Stomach (tissue), 9 donors: Measurements from ENCODE around the gene DDX46. TPM values are rescaled to one million over a fixed set of nuclear protein-coding genes. Genes with fewer than 3 reads are reported as not detected.
"Not testable (repeated sequence)": the region's sequence is repeated elsewhere in the genome, so short reads cannot be mapped to it uniquely, and the experiment has no call there.

Experiments
- DNase-seq, 2 donors: peaks; one replicate each; pipeline versions ENCODE4 v3.0.0 to v3.0.0-alpha.2; 2013 to 2019
- H3K27ac ChIP-seq, 5 donors: fragments of 200-600 bp in 4 of 5; sonication (generic) in 4 of 5; one replicate each; pipeline ENCODE4 v1.5.1; 2013 to 2019; ENCODE audit warnings: mild to moderate bottlenecking in 1 of 5, moderate library complexity in 1 of 5
- H3K27me3 ChIP-seq, 3 donors: fragments of 200-600 bp; sonication (generic); one replicate each; pipeline ENCODE4 v1.5.1; 2017 to 2019; ENCODE audit warnings: mixed run types in 1 of 3
- H3K36me3 ChIP-seq, 4 donors: fragments of 200-600 bp; sonication (generic); 1 replicate in 3 of 4; 2 replicates in 1 of 4; pipeline ENCODE4 v1.5.1; 2016 to 2019
- H3K4me1 ChIP-seq, 4 donors: fragments of 200-600 bp; sonication (generic); one replicate each; pipeline ENCODE4 v1.5.1; 2016 to 2019
- H3K4me3 ChIP-seq, 4 donors: fragments of 200-600 bp; sonication (generic) in 3 of 4; one replicate each; pipeline ENCODE4 v1.5.1; 2016 to 2019; ENCODE audit warnings: mild to moderate bottlenecking in 1 of 4
- H3K9me3 ChIP-seq, 4 donors: fragments of 200-600 bp; sonication (generic); one replicate each; pipeline ENCODE4 v1.5.1; 2016 to 2019
- EP300 ChIP-seq: sonication (generic); formaldehyde crosslinking; IDR thresholded peaks from one replicate; pipeline ENCODE4 v1.6.1; 2017; ENCODE audit warnings: antibody characterized with exemption
- POLR2A ChIP-seq, 4 donors: fragments of 450-650 bp; IDR thresholded peaks; one replicate each; pipeline ENCODE4 v1.6.1; 2016; ENCODE audit warnings: antibody characterized with exemption in 4 of 4, control low read depth in 2 of 4, mild to moderate bottlenecking in 1 of 4, moderate library complexity in 1 of 4
- POLR2AphosphoS5 ChIP-seq, 3 donors: sonication (generic); formaldehyde crosslinking; IDR thresholded peaks; one replicate each; pipeline ENCODE4 v1.6.1; 2016; ENCODE audit warnings: antibody characterized with exemption in 3 of 3
- WGBS, 5 donors: extraction: QIAGEN DNeasy Blood & Tissue Kit in 3 of 5; methylation state at CpG; one replicate each; pipeline versions ENCODE4 v1.1.5 to v1.1.7; 2013 to 2018; 5-methylcytosine and 5-hydroxymethylcytosine counted together
- intact Hi-C: fragments of 100-400 bp; cut with DNase I; formaldehyde crosslinking; loops from one replicate; pipeline ENCODE4 v1.15.1; 2023; ENCODE audit warnings: low total_unique reads
- polyA plus RNA-seq, 3 donors: library from polyadenylated mRNA; stranded (reverse); fragments of 200-250 nt; gene quantifications; one replicate each; pipeline ENCODE4 v1.2.3, GENCODE V29; 2013
- total RNA-seq, 5 donors: library from RNA; depleted of rRNA; stranded (reverse); fragments of >200 nt; gene quantifications; one replicate each; pipeline versions ENCODE4 v1.1.0 to v1.2.3, GENCODE V29; 2014 to 2016
- TF ChIP-seq, protein P1 (sequence below), 7 experiments: fragments of 450-650 bp in 4 of 7; fragments of 200-600 bp in 3 of 7; sonication (generic) in 3 of 7; IDR thresholded peaks; one replicate each; pipeline ENCODE4 v1.5.1; 2016 to 2019; ENCODE audit warnings: antibody characterized with exemption in 7 of 7, control low read depth in 2 of 7, mild to moderate bottlenecking in 1 of 7
- donor health status: healthy with polysubstance abuse.
- donor health status: Bipolar disorder and iron deficiency.
- donor health status: healthy.

The DDX46 gene
- total and polyA plus RNA-seq, 8 donors: 10.0 to 64.6 (median 32.7) TPM

DNA sequence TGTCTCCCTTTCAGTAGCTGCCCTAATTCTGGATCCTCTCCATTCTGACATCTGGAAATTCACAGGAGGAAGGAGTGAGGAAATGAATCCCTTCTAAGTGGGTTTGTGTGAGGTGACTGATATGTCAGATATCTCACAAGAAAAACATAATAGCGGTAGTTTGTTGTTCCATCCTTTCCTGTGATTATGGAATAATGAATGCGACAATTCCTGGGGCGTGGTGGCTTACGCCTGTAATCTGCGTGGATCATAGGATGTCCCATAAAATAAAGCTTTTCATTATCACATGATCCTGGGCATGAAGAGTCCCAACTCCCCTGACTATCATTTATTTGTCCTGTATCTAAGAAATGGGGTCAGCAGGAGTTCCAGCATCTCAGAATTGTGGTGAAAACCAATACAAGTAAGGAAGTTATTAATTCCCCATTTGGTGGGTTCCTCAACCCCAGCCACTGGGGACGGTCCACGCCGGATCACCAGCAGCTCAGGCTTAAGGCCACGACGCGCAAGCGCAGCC lies 86.8 kb downstream of the DDX46 start:
- peak overlapping the region; percentile 79 to 95 (median 91) for H3K4me3 ChIP-seq
- 4 to 14% (median 6%) methylated on average over 6 to 12 of the region's 12 CpGs for WGBS, 5 donors
- no peak for TF ChIP-seq POLR2A (IDR thresholded peaks at IDR 0.05)
- no peak for TF ChIP-seq POLR2AphosphoS5 (IDR thresholded peaks at IDR 0.05)
- TF ChIP-seq, protein P1, sequence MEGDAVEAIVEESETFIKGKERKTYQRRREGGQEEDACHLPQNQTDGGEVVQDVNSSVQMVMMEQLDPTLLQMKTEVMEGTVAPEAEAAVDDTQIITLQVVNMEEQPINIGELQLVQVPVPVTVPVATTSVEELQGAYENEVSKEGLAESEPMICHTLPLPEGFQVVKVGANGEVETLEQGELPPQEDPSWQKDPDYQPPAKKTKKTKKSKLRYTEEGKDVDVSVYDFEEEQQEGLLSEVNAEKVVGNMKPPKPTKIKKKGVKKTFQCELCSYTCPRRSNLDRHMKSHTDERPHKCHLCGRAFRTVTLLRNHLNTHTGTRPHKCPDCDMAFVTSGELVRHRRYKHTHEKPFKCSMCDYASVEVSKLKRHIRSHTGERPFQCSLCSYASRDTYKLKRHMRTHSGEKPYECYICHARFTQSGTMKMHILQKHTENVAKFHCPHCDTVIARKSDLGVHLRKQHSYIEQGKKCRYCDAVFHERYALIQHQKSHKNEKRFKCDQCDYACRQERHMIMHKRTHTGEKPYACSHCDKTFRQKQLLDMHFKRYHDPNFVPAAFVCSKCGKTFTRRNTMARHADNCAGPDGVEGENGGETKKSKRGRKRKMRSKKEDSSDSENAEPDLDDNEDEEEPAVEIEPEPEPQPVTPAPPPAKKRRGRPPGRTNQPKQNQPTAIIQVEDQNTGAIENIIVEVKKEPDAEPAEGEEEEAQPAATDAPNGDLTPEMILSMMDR (IDR thresholded peaks at IDR 0.05): no peak
- TF ChIP-seq EP300: no peak
- H3K9me3 ChIP-seq: no peaks in the 10 kb centered on the region
- peaks cover 2 to 18% (median 16%) of the 10 kb centered on the region in 4 donors for H3K36me3 ChIP-seq
- no peaks in the 10 kb centered on the region for H3K27me3 ChIP-seq
- H3K4me1 ChIP-seq: peaks cover 41 to 49% (median 47%) of the 10 kb centered on the region in 4 donors
- intact Hi-C loops: loop anchor here (10.0 kb wide), 1 partner anchor 59 kb away; the partner anchor contains the start of gene PCBD2
- H3K27ac ChIP-seq: peak overlapping the region; percentile 94 to 98 (median 96)
- no peak for DNase-seq

- Histone ChIP-seq H3K9me3 (no peaks in the 10 kb centered on the region), H3K27ac (peak within 1 kb of the TSS; percentile 94 to 98 (median 96)), H3K27me3 (no peaks in the 10 kb centered on the region), H3K4me1 (peaks cover 43 to 56% (median 52%) of the 10 kb centered on the region in 4 donors), H3K4me3 (peak within 1 kb of the TSS; percentile 79 to 95 (median 91)), H3K36me3 (peaks cover 5 to 17% (median 16%) of the 10 kb centered on the region in 4 donors)
- intact Hi-C loops: loop anchor here (10.0 kb wide), 1 partner anchor 59 kb away; the partner anchor contains the start of gene PCBD2
- WGBS, 5 donors: 0 to 1% (median 0%) methylated on average over 49 to 84 of the region's 84 CpGs
- DNase-seq: peak; percentile 97 to 99
- TF ChIP-seq POLR2AphosphoS5 (IDR thresholded peaks at IDR 0.05) (peak; percentile 92 to 98 (median 98)), POLR2A (IDR thresholded peaks at IDR 0.05) (peak in 2 of 4 donors; percentile 51 to 88)
- TF ChIP-seq, protein P1 (IDR thresholded peaks at IDR 0.05): no peak
These were observed 87.5 kb downstream of the DDX46 start, which contains the start of gene C5orf24 for GRCh38 chr5:134845852-134846640. Gene C5orf24 (plus strand): TSS chr5:134845968. CDS start chr5:134854901, 8,933 bp downstream.

GRCh38 chr5:134846641-134846960 lies 88.0 kb downstream of the DDX46 start:
- H3K36me3 ChIP-seq: peaks cover 5 to 20% (median 16%) of the 10 kb centered on the region in 4 donors
- DNase-seq: no peak
- peak overlapping the region; percentile 94 to 98 (median 96) for H3K27ac ChIP-seq
- TF ChIP-seq, protein P1 (IDR thresholded peaks at IDR 0.05): no peak
- no peak for TF ChIP-seq EP300
- no peak for TF ChIP-seq POLR2AphosphoS5 (IDR thresholded peaks at IDR 0.05)
- no peak for TF ChIP-seq POLR2A (IDR thresholded peaks at IDR 0.05)
- no peaks in the 10 kb centered on the region for H3K9me3 ChIP-seq
- 0 to 1% (median 1%) methylated on average over 11 of the region's 11 CpGs for WGBS, 5 donors
- no peaks in the 10 kb centered on the region for H3K27me3 ChIP-seq
- H3K4me3 ChIP-seq: peak overlapping the region; percentile 79 to 95 (median 91)
- H3K4me1 ChIP-seq: peaks cover 47 to 59% (median 58%) of the 10 kb centered on the region in 4 donors
- intact Hi-C loops: loop anchor here (10.0 kb wide), 1 partner anchor 58 kb away; the partner anchor contains the start of gene PCBD2

DNA sequence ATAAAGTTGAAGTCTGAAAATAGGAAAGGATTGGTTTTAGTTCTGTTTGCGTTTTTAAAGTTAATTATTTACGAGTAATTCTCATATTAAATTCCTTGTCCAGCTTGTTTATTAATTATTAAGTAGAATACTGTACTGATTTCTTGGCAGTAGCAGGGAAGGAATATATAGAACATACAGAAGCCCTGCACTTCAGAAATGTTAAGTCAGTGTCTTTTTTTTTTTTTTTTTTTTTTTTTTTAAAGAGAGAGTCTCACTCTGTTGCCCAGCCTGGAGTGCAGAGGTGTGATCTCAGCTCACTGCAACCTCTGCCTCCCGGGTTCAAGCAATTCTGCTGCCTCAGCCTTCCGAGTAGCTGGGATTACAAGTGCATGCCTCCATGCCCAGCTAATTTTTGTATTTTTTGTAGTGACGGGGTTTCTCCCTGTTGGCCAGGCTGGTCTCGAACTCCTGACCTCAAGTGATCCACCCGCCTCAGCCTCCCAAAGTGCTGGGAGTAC lies 90.9 kb downstream of the DDX46 start:
- not testable (repeated sequence) for H3K27me3 ChIP-seq, H3K9me3 ChIP-seq, DNase-seq, H3K27ac ChIP-seq, H3K4me3 ChIP-seq
- H3K36me3 ChIP-seq: peaks cover 16 to 46% (median 39%) of the 10 kb centered on the region in 4 donors
- 78 to 84% (median 81%) methylated on average over 7 of the region's 7 CpGs for WGBS, 5 donors
- H3K4me1 ChIP-seq: peaks cover 47 to 73% (median 61%) of the 10 kb centered on the region in 4 donors
- intact Hi-C loops: loop anchor here (10.0 kb wide), 1 partner anchor 55 kb away; the partner anchor contains the start of gene PCBD2
